Endothelial cell of umbilical vein (primary cell): ENCODE data around the gene RAB11FIP3. TPM values are rescaled to one million over a fixed set of nuclear protein-coding genes. Genes with fewer than 3 reads are reported as not detected.

Experiments
- BruUV-seq: library from RNA; stranded (reverse); fragments of 400-500 nt; replicated peaks from 2 replicates; lab custom pipeline; 2021; lab: Mats Ljungman, UMichigan
- CTCF ChIA-PET: fragments of 300-600, 350-600 bp; sonication (Branson Sonifier 250); formaldehyde crosslinking; loops from one replicate; lab custom pipeline; 2021; ENCODE audit warnings: antibody characterized with exemption, inconsistent platforms; lab: Charles Lee
- POLR2A ChIA-PET: fragments of 300-600, 350-600 bp; sonication (Branson Sonifier 250); formaldehyde crosslinking; loops from one replicate; lab custom pipeline; 2021; ENCODE audit warnings: antibody characterized with exemption, inconsistent platforms; lab: Charles Lee
- DNase-seq: peaks from one replicate; pipeline ENCODE4 v3.0.0-alpha.2; 2011; ENCODE audit warnings: low read depth, low spot score
- FAIRE-seq: peaks from 2 replicates; lab custom pipeline; 2011; peaks lifted over from hg19 to GRCh38; lab: Jason Lieb, UNC
- H2AFZ ChIP-seq: 2 replicates; pipeline ENCODE4 v1.6.0; 2012; ENCODE audit warnings: low read depth, low read length, control low read depth, inconsistent platforms
- H3K27ac ChIP-seq: 2 replicates; pipeline ENCODE4 v1.5.1; 2011; ENCODE audit warnings: low read depth, mild to moderate bottlenecking, control low read depth, low read length, moderate library complexity; ENCODE audit not compliant: insufficient read depth
- H3K27me3 ChIP-seq, 2 experiments: 2 replicates each; pipeline versions ENCODE4 v1.6.0 to v1.6.1; 2011; ENCODE audit warnings: low read length in 2 of 2, mixed read lengths in 1 of 2; ENCODE audit not compliant: control insufficient read depth in 2 of 2, insufficient read depth in 2 of 2
- H3K36me3 ChIP-seq, 2 experiments: 2 replicates in 1 of 2; 3 replicates in 1 of 2; pipeline ENCODE4 v1.5.1; 2011; ENCODE audit warnings: low read length in 2 of 2, mild to moderate bottlenecking in 1 of 2, moderate library complexity in 1 of 2; ENCODE audit not compliant: control insufficient read depth in 2 of 2, insufficient read depth in 2 of 2; ENCODE audit errors: extremely low read depth in 1 of 2
- H3K4me1 ChIP-seq: 3 replicates; pipeline ENCODE4 v1.5.1; 2011; ENCODE audit warnings: mild to moderate bottlenecking, low read length; ENCODE audit not compliant: control insufficient read depth, insufficient read depth; ENCODE audit errors: extremely low read depth
- H3K4me2 ChIP-seq: 2 replicates; pipeline ENCODE4 v1.6.1; 2011; ENCODE audit warnings: low read length, control low read depth, mixed read lengths; ENCODE audit not compliant: insufficient read depth
- H3K4me3 ChIP-seq, 3 experiments: fragments of 200-600 bp in 1 of 3; sonication (generic), shearing (Covaris generic) in 1 of 3; replicated peaks in 1 of 3; 2 replicates each; pipeline ENCODE4 v1.5.1; 2011 to 2016; ENCODE audit warnings: control low read depth in 3 of 3, low read length in 3 of 3, mild to moderate bottlenecking in 2 of 3, inconsistent platforms in 1 of 3, low read depth in 1 of 3, moderate library complexity in 1 of 3; ENCODE audit not compliant: insufficient read depth in 1 of 3
- H3K79me2 ChIP-seq: 2 replicates; pipeline ENCODE4 v1.6.0; 2012; ENCODE audit warnings: low read length, inconsistent platforms; ENCODE audit not compliant: control insufficient read depth, insufficient read depth
- H3K9ac ChIP-seq: replicated peaks from 2 replicates; pipeline ENCODE3; 2011; ENCODE audit warnings: low read length, control low read depth; ENCODE audit not compliant: insufficient read depth; ENCODE audit errors: extremely low read depth
- H3K9me1 ChIP-seq: replicated peaks from 3 replicates; pipeline ENCODE4 v1.6.0; 2011; ENCODE audit warnings: mild to moderate bottlenecking, low read length; ENCODE audit not compliant: control insufficient read depth, insufficient read depth; ENCODE audit errors: extremely low read depth
- H3K9me3 ChIP-seq: replicated peaks from 2 replicates; pipeline ENCODE4 v1.5.1; 2012; ENCODE audit warnings: low read length, inconsistent platforms; ENCODE audit not compliant: control insufficient read depth, insufficient read depth
- H4K20me1 ChIP-seq: replicated peaks from 2 replicates; pipeline ENCODE3; 2011; ENCODE audit warnings: mild to moderate bottlenecking, low read length; ENCODE audit not compliant: control insufficient read depth, insufficient read depth; ENCODE audit errors: extremely low read depth
- CTCF ChIP-seq, 2 donors: IDR thresholded peaks; 1 replicate in 1 of 2; 2 replicates in 1 of 2; pipeline ENCODE4 v1.5.1; 2011; ENCODE audit warnings: low read length in 2 of 2, mild to moderate bottlenecking in 2 of 2, moderate library complexity in 2 of 2, control low read depth in 1 of 2, inconsistent platforms in 1 of 2, low read depth in 1 of 2; ENCODE audit not compliant: insufficient read depth in 1 of 2; ENCODE audit errors: extremely low read depth in 1 of 2
- EZH2 ChIP-seq: IDR thresholded peaks from 2 replicates; pipeline ENCODE4 v1.6.1; 2012; ENCODE audit warnings: borderline replicate concordance, low read depth, mild to moderate bottlenecking, moderate library complexity, low read length, inconsistent platforms; ENCODE audit not compliant: severe bottlenecking
- FOS ChIP-seq: IDR thresholded peaks from 2 replicates; pipeline ENCODE4 v1.6.1; 2011; ENCODE audit warnings: mild to moderate bottlenecking, low read length, moderate library complexity, borderline replicate concordance; ENCODE audit not compliant: insufficient read depth
- GATA2 ChIP-seq: IDR thresholded peaks from 2 replicates; pipeline ENCODE4 v1.7.0; 2011; ENCODE audit warnings: low read depth, mild to moderate bottlenecking, moderate library complexity, mixed read lengths, low read length; ENCODE audit not compliant: insufficient read length, insufficient read depth
- JUN ChIP-seq: IDR thresholded peaks from 2 replicates; pipeline ENCODE4 v1.6.1; 2011; ENCODE audit warnings: borderline replicate concordance, low read depth; ENCODE audit not compliant: insufficient read length, insufficient read depth
- MYC ChIP-seq: IDR thresholded peaks from one replicate; pipeline ENCODE4 v1.6.1; 2011; ENCODE audit warnings: mild to moderate bottlenecking, low read depth, low read length
- POLR2A ChIP-seq: IDR thresholded peaks from 2 replicates; pipeline ENCODE4 v1.6.1; 2012; ENCODE audit warnings: low read depth, mild to moderate bottlenecking, control low read depth, low read length
- POLR2AphosphoS5 ChIP-seq: IDR thresholded peaks from 2 replicates; pipeline ENCODE4 v1.6.1; 2012; ENCODE audit warnings: low read depth, mild to moderate bottlenecking, control low read depth, low read length, moderate library complexity; ENCODE audit not compliant: insufficient read depth
- dilution Hi-C: fragments of 300-500 bp; cut with MboI; formaldehyde crosslinking; loops from one replicate; pipeline ENCODE4 v1.15.0; 2019; ENCODE audit warnings: low sequenced_read_pairs; ENCODE audit not compliant: extremely low pct_ligation_motif_present
- intact Hi-C: fragments of 100-400 bp; cut with micrococcal nuclease; formaldehyde crosslinking; loops from one replicate; pipeline ENCODE4 v1.10.0; 2022
- polyA plus RNA-seq, 4 experiments: library from polyadenylated mRNA; depleted of rRNA in 3 of 4; stranded (reverse) in 3 of 4; unstranded in 1 of 4; fragments of >200 nt; gene quantifications; 2 replicates each; pipeline versions ENCODE4 v1.2.1 to v1.2.3, GENCODE V29; 2011 to 2012; ENCODE audit warnings: missing spikeins in 1 of 4
- total RNA-seq: library from RNA; stranded (reverse); gene quantifications from 2 replicates; pipeline ENCODE4 v1.2.3, GENCODE V29; 2021

Gene RAB11FIP3
- total and polyA plus RNA-seq, 2 donors (not counting 3 experiments of a cell fraction or from before 2014, with no cell fraction given) = 20.5 to 75.9 TPM

- intact Hi-C loops (loop anchor here (1.0 kb wide), 1 partner anchor 11 kb away; the partner anchor contains the start of gene MRPL28), dilution Hi-C loops (no loop called here)
- peak overlapping the region; percentile 60 to 93 (median 83) for H3K4me3 ChIP-seq
- peaks cover 0 to 16% of the 10 kb centered on the region in 2 experiments for H3K36me3 ChIP-seq
- peak overlapping the region; percentile 45 for H2AFZ ChIP-seq
- DNase-seq (no peak), FAIRE-seq (peak; percentile 63)
- ChIA-PET CTCF (interaction anchor here (1.9 to 2.5 kb wide), 3 partner anchors 17 to 107 kb away, joined by 4 to 8 read pairs (median 7); no protein-coding TSS in a partner anchor), POLR2A (no interaction called here)
- H3K9me1 ChIP-seq = no peaks in the 10 kb centered on the region
- BruUV-seq = TSS peak; percentile 14
- TF ChIP-seq MYC = no peak
- no peak for TF ChIP-seq GATA2
- no peak for TF ChIP-seq JUN
- no peak for TF ChIP-seq FOS
- TF ChIP-seq POLR2A = no peak
- no peak for TF ChIP-seq EZH2
- TF ChIP-seq CTCF (IDR thresholded peaks at IDR 0.05; ENCODE audit: extremely low read depth in 1 of 2, insufficient read depth in 1 of 2, low read depth in 1 of 2, low read length in 2 of 2) = no peak
- no peak for TF ChIP-seq POLR2AphosphoS5
- H3K79me2 ChIP-seq = peaks cover 26% of the 10 kb centered on the region
- peak overlapping the region; percentile 64 for H3K9ac ChIP-seq
- H3K27me3 ChIP-seq = no peaks in the 10 kb centered on the region
- H3K4me2 ChIP-seq = peak overlapping the region; percentile 47
- H3K27ac ChIP-seq = no peak overlapping the region
- peaks cover 20% of the 10 kb centered on the region for H3K4me1 ChIP-seq
- H3K9me3 ChIP-seq = no peaks in the 10 kb centered on the region
- no peaks in the 10 kb centered on the region for H4K20me1 ChIP-seq
These were observed 44.2 kb upstream of the RAB11FIP3 start for GRCh38 chr16:381012-381788.
